ENCODE results near the gene CD3E. TPM values are rescaled to one million over a fixed set of nuclear protein-coding genes. Genes with fewer than 3 reads are reported as not detected.

CD3E gene
- not detected in 2 replicates for total RNA-seq

GRCh38 chr11:118304568-118305248, at the start of gene CD3E:
Gene CD3E (plus strand): TSS chr11:118304730. CDS start chr11:118304953, 223 bp downstream.

GRCh38 chr11:118263695-118264568, 40.6 kb upstream of the CD3E start, which contains the start of gene MPZL2:
Gene MPZL2 (minus strand): TSS chr11:118264297. CDS start chr11:118264153, 144 bp downstream.

GRCh38 chr11:118342503-118343161, 38.1 kb downstream of the CD3E start, which contains the start of gene CD3D:
Gene CD3D (minus strand): TSS chr11:118342705. CDS start chr11:118342607, 98 bp downstream.

GRCh38 chr11:118343981-118344515, 39.5 kb downstream of the CD3E start, which contains the start of gene CD3G:
Gene CD3G (plus strand): TSS chr11:118344344. CDS start chr11:118344424, 80 bp downstream.

GRCh38 chr11:118359295-118359958, 54.9 kb downstream of the CD3E start, which contains the start of gene UBE4A:
Gene UBE4A (plus strand): TSS chr11:118359600. CDS start chr11:118365081, 5,481 bp downstream.

Other genes starting within 250 kb of the CD3E start
- gene TMPRSS4, start 227.7 kb upstream of the CD3E start, total RNA-seq, result not detected in 2 replicates
- gene SMIM35, start 217.8 kb upstream of the CD3E start, total RNA-seq, result not detected in 2 replicates
- under 0.01 and 0.06 TPM in 2 replicates for gene SCN4B, start 151.9 kb upstream of the CD3E start, total RNA-seq
- not detected in 2 replicates for gene SCN2B, start 128.1 kb upstream of the CD3E start, total RNA-seq
- gene JAML, start 79.7 kb upstream of the CD3E start, total RNA-seq, result 0.19 TPM in 1 of 2 replicates, not detected in the other
- gene MPZL3, start 52.4 kb upstream of the CD3E start, total RNA-seq, result 5.1 and 6.0 TPM in 2 replicates
- gene MPZL2, start 40.4 kb upstream of the CD3E start, total RNA-seq, result 41.0 and 78.2 TPM in 2 replicates
- gene CD3D, start 38.0 kb downstream of the CD3E start, total RNA-seq, result not detected in 2 replicates
- not detected in 2 replicates for gene CD3G, start 39.6 kb downstream of the CD3E start, total RNA-seq
- 18.9 and 31.7 TPM in 2 replicates for gene UBE4A, start 54.9 kb downstream of the CD3E start, total RNA-seq
- 86.7 and 87.1 TPM in 2 replicates for gene ATP5MG, start 96.9 kb downstream of the CD3E start, total RNA-seq
- 19.1 and 53.6 TPM in 2 replicates for gene KMT2A, start 131.8 kb downstream of the CD3E start, total RNA-seq
- 0.49 and 1.3 TPM in 2 replicates for gene TTC36, start 222.7 kb downstream of the CD3E start, total RNA-seq
- gene TMEM25, start 226.5 kb downstream of the CD3E start, total RNA-seq, result 4.5 and 28.1 TPM in 2 replicates